GM12878 (cell line): ENCODE data around the gene DUSP11. TPM values are rescaled to one million over a fixed set of nuclear protein-coding genes. Genes with fewer than 3 reads are reported as not detected.

Experiments used
- ATF2 ChIP-seq: IDR thresholded peaks from 2 replicates; pipeline ENCODE4 v1.6.1; 2012; ENCODE audit warnings: low read length, inconsistent platforms
- BACH1 ChIP-seq: fragments of 450-650 bp; IDR thresholded peaks from 2 replicates; pipeline ENCODE4 v1.6.1; 2017; ENCODE audit warnings: mild to moderate bottlenecking, borderline replicate concordance
- BCL11A ChIP-seq: IDR thresholded peaks from 2 replicates; pipeline ENCODE4 v1.6.1; 2011; ENCODE audit warnings: low read depth, low read length
- CHD2 ChIP-seq: IDR thresholded peaks from 2 replicates; pipeline ENCODE4 v1.6.1; 2011; ENCODE audit warnings: low read depth, low read length, improper control_type of control experiment, borderline replicate concordance
- DPF2 ChIP-seq: fragments of 450-650 bp; IDR thresholded peaks from 2 replicates; pipeline ENCODE4 v1.6.1; 2017; ENCODE audit warnings: mild to moderate bottlenecking
- GATAD2B ChIP-seq: fragments of 450-650 bp; conservative IDR thresholded peaks from 2 replicates; pipeline ENCODE4 v1.6.1; 2017; ENCODE audit warnings: low read depth, mild to moderate bottlenecking, moderate library complexity
- HDAC6 ChIP-seq: fragments of 200-600 bp; sonication (generic); IDR thresholded peaks from one replicate; pipeline ENCODE4 v1.8.0; 2017; ENCODE audit warnings: antibody characterized with exemption; ENCODE audit not compliant: unreplicated experiment
- JUNB ChIP-seq: IDR thresholded peaks from 2 replicates; pipeline ENCODE4 v1.6.1; 2016; ENCODE audit warnings: antibody characterized with exemption, mild to moderate bottlenecking
- MTA3 ChIP-seq: IDR thresholded peaks from 2 replicates; pipeline ENCODE4 v1.6.1; 2012; ENCODE audit warnings: low read length, inconsistent platforms, borderline replicate concordance
- NFXL1 ChIP-seq: fragments of 450-650 bp; IDR thresholded peaks from 2 replicates; pipeline ENCODE4 v1.6.1; 2017; ENCODE audit warnings: antibody characterized with exemption, mild to moderate bottlenecking, borderline replicate concordance
- NKRF ChIP-seq: fragments of 450-650 bp; conservative IDR thresholded peaks from 2 replicates; pipeline ENCODE4 v1.6.1; 2017; ENCODE audit warnings: mild to moderate bottlenecking, moderate library complexity
- POLR2AphosphoS2 ChIP-seq: IDR thresholded peaks from 2 replicates; pipeline ENCODE4 v1.6.1; 2011; ENCODE audit warnings: low read depth, mild to moderate bottlenecking, low read length, improper control_type of control experiment, moderate library complexity
- RCOR1 ChIP-seq: conservative IDR thresholded peaks from 2 replicates; pipeline ENCODE4 v1.6.1; 2012; ENCODE audit warnings: low read depth, low read length, improper control_type of control experiment
- RUNX3 ChIP-seq: IDR thresholded peaks from 2 replicates; pipeline ENCODE4 v1.6.1; 2012; ENCODE audit warnings: low read length, inconsistent platforms
- SMAD1 ChIP-seq: fragments of 450-650 bp; IDR thresholded peaks from 2 replicates; pipeline ENCODE4 v1.6.1; 2018; ENCODE audit warnings: mild to moderate bottlenecking, low read depth; ENCODE audit not compliant: partially characterized antibody
- SMC3 ChIP-seq: IDR thresholded peaks from 2 replicates; pipeline ENCODE4 v1.6.1; 2011; ENCODE audit warnings: low read length, improper control_type of control experiment, borderline replicate concordance
- SP1 ChIP-seq: IDR thresholded peaks from one replicate; pipeline ENCODE4 v1.6.1; 2011; ENCODE audit warnings: low read depth, low read length
- SUPT20H ChIP-seq: IDR thresholded peaks from 2 replicates; pipeline ENCODE4 v1.6.1; 2011; ENCODE audit warnings: low read depth, mild to moderate bottlenecking, low read length, moderate library complexity, borderline replicate concordance; ENCODE audit not compliant: control insufficient read depth
- ZNF217 ChIP-seq: fragments of 450-650 bp; IDR thresholded peaks from 2 replicates; pipeline ENCODE4 v1.6.1; 2017; ENCODE audit warnings: antibody characterized with exemption, mild to moderate bottlenecking
- ZNF274 ChIP-seq: IDR thresholded peaks from one replicate; pipeline ENCODE4 v1.8.0; 2011; ENCODE audit not compliant: insufficient read length, insufficient read depth
- ZSCAN29 ChIP-seq: fragments of 450-650 bp; IDR thresholded peaks from 2 replicates; pipeline ENCODE4 v1.6.1; 2017; ENCODE audit warnings: mild to moderate bottlenecking, moderate library complexity
- polyA plus RNA-seq, 11 experiments: library from polyadenylated mRNA; depleted of rRNA in 4 of 11; unstranded in 6 of 11; stranded (reverse) in 5 of 11; fragments of >200 nt; fragmentation: Nextera tagmentation in 4 of 11; fragmentation: Illumina TruSeq in 1 of 11; extraction: Ambion mirVana in 4 of 11; extraction: Trizol in 1 of 11; gene quantifications; 1 replicate in 1 of 11; 2 replicates in 10 of 11; pipeline versions ENCODE4 v1.2.1 to v1.2.3, GENCODE V29; 2011 to 2016; ENCODE audit warnings: inconsistent platforms in 2 of 11, missing spikeins in 2 of 11, low read depth in 1 of 11
- total RNA-seq, 4 experiments: library from RNA; depleted of rRNA in 3 of 4; stranded (reverse); fragments of >200 nt in 3 of 4; fragmentation: Illumina TruSeq in 1 of 4; extraction: Trizol in 1 of 4; gene quantifications; 2 replicates each; pipeline versions ENCODE4 v1.2.1 to v1.2.3, GENCODE V29; 2013 to 2021
- TF ChIP-seq, protein P1 (sequence below): IDR thresholded peaks from 2 replicates; pipeline ENCODE4 v1.6.1; 2011; ENCODE audit warnings: borderline replicate concordance, low read depth, mild to moderate bottlenecking, moderate library complexity, low read length; ENCODE audit not compliant: insufficient read depth, poor library complexity, severe bottlenecking
- TF ChIP-seq, protein P2 (sequence below): IDR thresholded peaks from 2 replicates; pipeline ENCODE4 v1.6.1; 2011; ENCODE audit warnings: low read depth, low read length, improper control_type of control experiment, borderline replicate concordance

Gene DUSP11
- total and polyA plus RNA-seq, 10 of the 15 experiments (the other 5 are each of a cell fraction or from before 2014, with no cell fraction given): 26.4 to 78.4 (median 47.9) TPM

GRCh38 chr2:73736855-73737779 is 42.8 kb downstream of the DUSP11 start, which contains the start of gene TPRKB (continued):
- peak; percentile 92 for TF ChIP-seq ATF2
- no peak for TF ChIP-seq ZNF274
- TF ChIP-seq BCL11A: no peak
- TF ChIP-seq MTA3: no peak
- no peak; the same call in 1 of the 2 replicates for TF ChIP-seq JUNB
- peak; percentile 72; the same call in 1 of the 2 replicates for TF ChIP-seq GATAD2B
- TF ChIP-seq ZNF217: no peak
- TF ChIP-seq SUPT20H: no peak
- 0 out of 2 replicates have a peak, but pooled peaks have one; percentile 61 for TF ChIP-seq RCOR1
- TF ChIP-seq HDAC6: no peak
- TF ChIP-seq ZSCAN29: no peak
- peak; percentile 68 for TF ChIP-seq SP1
- TF ChIP-seq, protein P1, sequence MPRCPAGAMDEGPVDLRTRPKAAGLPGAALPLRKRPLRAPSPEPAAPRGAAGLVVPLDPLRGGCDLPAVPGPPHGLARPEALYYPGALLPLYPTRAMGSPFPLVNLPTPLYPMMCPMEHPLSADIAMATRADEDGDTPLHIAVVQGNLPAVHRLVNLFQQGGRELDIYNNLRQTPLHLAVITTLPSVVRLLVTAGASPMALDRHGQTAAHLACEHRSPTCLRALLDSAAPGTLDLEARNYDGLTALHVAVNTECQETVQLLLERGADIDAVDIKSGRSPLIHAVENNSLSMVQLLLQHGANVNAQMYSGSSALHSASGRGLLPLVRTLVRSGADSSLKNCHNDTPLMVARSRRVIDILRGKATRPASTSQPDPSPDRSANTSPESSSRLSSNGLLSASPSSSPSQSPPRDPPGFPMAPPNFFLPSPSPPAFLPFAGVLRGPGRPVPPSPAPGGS: peak; percentile 15
- TF ChIP-seq, protein P2, sequence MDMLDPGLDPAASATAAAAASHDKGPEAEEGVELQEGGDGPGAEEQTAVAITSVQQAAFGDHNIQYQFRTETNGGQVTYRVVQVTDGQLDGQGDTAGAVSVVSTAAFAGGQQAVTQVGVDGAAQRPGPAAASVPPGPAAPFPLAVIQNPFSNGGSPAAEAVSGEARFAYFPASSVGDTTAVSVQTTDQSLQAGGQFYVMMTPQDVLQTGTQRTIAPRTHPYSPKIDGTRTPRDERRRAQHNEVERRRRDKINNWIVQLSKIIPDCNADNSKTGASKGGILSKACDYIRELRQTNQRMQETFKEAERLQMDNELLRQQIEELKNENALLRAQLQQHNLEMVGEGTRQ: no peak
- no peak for TF ChIP-seq NFXL1
- no peak for TF ChIP-seq RUNX3
- TF ChIP-seq NKRF: peak; percentile 97
- no peak for TF ChIP-seq DPF2
- no peak; the same call in 1 of the 2 replicates for TF ChIP-seq SMC3
- TF ChIP-seq BACH1: 0 out of 2 replicates have a peak, but pooled peaks have one; percentile 41
- TF ChIP-seq SMAD1: no peak
- peak; percentile 89 for TF ChIP-seq POLR2AphosphoS2
- peak; percentile 85; the same call in 1 of the 2 replicates for TF ChIP-seq CHD2
